HCT116 (cell line): ENCODE measurements around the gene GPHA2. TPM values are rescaled to one million over a fixed set of nuclear protein-coding genes. Genes with fewer than 3 reads are reported as not detected.

ENCODE experiments used
- ATAC-seq: fragments of 200-7000 bp; cut with Tn5 transposase; 2 replicates; pipeline ENCODE4 v1.9.1; 2020; ENCODE audit warnings: mild to moderate bottlenecking, moderate library complexity
- BruUV-seq: library from RNA; stranded (reverse); fragments of 400-500 nt; replicated peaks from 2 replicates; lab custom pipeline; 2021; lab: Mats Ljungman, UMichigan
- CTCF ChIA-PET: fragments of 300-600 bp; sonication (Branson Sonifier 250); formaldehyde crosslinking; loops from one replicate; lab custom pipeline; 2021; ENCODE audit warnings: antibody characterized with exemption; lab: Charles Lee
- POLR2A ChIA-PET: fragments of 300-600, 350-600 bp; sonication (Branson Sonifier 250); formaldehyde crosslinking; loops from one replicate; lab custom pipeline; 2021; ENCODE audit warnings: antibody characterized with exemption; lab: Charles Lee
- RAD21 ChIA-PET, 2 experiments: fragments of 300-600 bp; sonication (Branson Sonifier 250); formaldehyde crosslinking; loops; one replicate each; lab custom pipeline; 2023; ENCODE audit warnings: low total read pairs in 2 of 2; ENCODE audit not compliant: uncharacterized antibody in 2 of 2, unreplicated experiment in 2 of 2, low non-redundant PET in 1 of 2; lab: Charles Lee
- DNase-seq: peaks from one replicate; pipeline ENCODE4 v3.0.0-alpha.2; 2010; ENCODE audit warnings: low read depth, low spot score
- H2AFZ ChIP-seq: fragments of 200-600 bp; shearing (Covaris generic), sonication (generic); 2 replicates; pipeline ENCODE4 v1.6.1; 2017; ENCODE audit warnings: low read depth, mixed run types, mixed read lengths, antibody characterized with exemption, low read length; ENCODE audit not compliant: poor library complexity, severe bottlenecking
- H3K27ac ChIP-seq: 2 replicates; pipeline ENCODE4 v1.5.1; 2012; ENCODE audit warnings: low read depth, low read length
- H3K27me3 ChIP-seq: fragments of 200-600 bp; sonication (generic); 2 replicates; pipeline ENCODE4 v1.6.1; 2016; ENCODE audit warnings: mixed run types, low read length, mixed read lengths; ENCODE audit not compliant: insufficient read depth
- H3K36me3 ChIP-seq, 2 experiments: fragments of 200-500 bp in 1 of 2; fragments of 200-600 bp in 1 of 2; sonication (Bioruptor generic) in 1 of 2; sonication (generic) in 1 of 2; 2 replicates each; pipeline versions ENCODE4 v1.5.1 to v1.6.1; 2014 to 2016; ENCODE audit warnings: low read length in 2 of 2, inconsistent platforms in 1 of 2, mixed read lengths in 1 of 2, mixed run types in 1 of 2; ENCODE audit not compliant: insufficient read depth in 2 of 2, control insufficient read depth in 1 of 2
- H3K4me1 ChIP-seq, 2 experiments: fragments of 200-600 bp in 1 of 2; sonication (generic) in 1 of 2; 2 replicates each; pipeline versions ENCODE4 v1.5.1 to v1.6.1; 2012 to 2017; ENCODE audit warnings: low read length in 2 of 2, inconsistent platforms in 1 of 2, mild to moderate bottlenecking in 1 of 2, mixed read lengths in 1 of 2, mixed run types in 1 of 2, moderate library complexity in 1 of 2; ENCODE audit not compliant: insufficient read depth in 2 of 2, control insufficient read depth in 1 of 2
- H3K4me2 ChIP-seq: fragments of 200-600 bp; sonication (generic); 2 replicates; pipeline ENCODE4 v1.6.1; 2017; ENCODE audit warnings: mixed run types, low read length, mixed read lengths
- H3K4me3 ChIP-seq, 2 experiments: fragments of 200-600 bp in 1 of 2; sonication (generic) in 1 of 2; replicated peaks in 1 of 2; 2 replicates each; pipeline ENCODE4 v1.5.1; 2011 to 2016; ENCODE audit warnings: low read length in 2 of 2, control low read depth in 1 of 2, low read depth in 1 of 2, mild to moderate bottlenecking in 1 of 2, mixed read lengths in 1 of 2, mixed run types in 1 of 2
- H3K79me2 ChIP-seq: fragments of 200-600 bp; sonication (generic); 2 replicates; pipeline ENCODE4 v1.6.1; 2017; ENCODE audit warnings: mild to moderate bottlenecking, mixed run types, low read length, moderate library complexity, mixed read lengths; ENCODE audit not compliant: insufficient read depth
- H3K9ac ChIP-seq: fragments of 200-600 bp; sonication (generic); 2 replicates; pipeline ENCODE4 v1.6.1; 2016; ENCODE audit warnings: low read length, mixed read lengths
- H3K9me2 ChIP-seq: fragments of 200-600 bp; sonication (generic), shearing (Covaris generic); 2 replicates; pipeline ENCODE4 v1.6.1; 2017; ENCODE audit warnings: mixed run types, mild to moderate bottlenecking, moderate library complexity; ENCODE audit not compliant: insufficient read depth
- H3K9me3 ChIP-seq, 2 experiments: fragments of 200-500 bp in 1 of 2; fragments of 200-600 bp in 1 of 2; sonication (Bioruptor generic) in 1 of 2; sonication (generic) in 1 of 2; 2 replicates each; pipeline ENCODE4 v1.6.1; 2014 to 2017; ENCODE audit warnings: low read length in 2 of 2, mixed read lengths in 2 of 2, inconsistent platforms in 1 of 2, low read depth in 1 of 2, mild to moderate bottlenecking in 1 of 2, mixed run types in 1 of 2, moderate library complexity in 1 of 2; ENCODE audit not compliant: control insufficient read depth in 1 of 2, insufficient read depth in 1 of 2
- H4K20me1 ChIP-seq: fragments of 200-600 bp; sonication (generic), shearing (Covaris generic); 2 replicates; pipeline ENCODE4 v1.6.1; 2017; ENCODE audit warnings: mixed run types, mild to moderate bottlenecking, moderate library complexity; ENCODE audit not compliant: insufficient read depth
- CBX3 ChIP-seq: IDR thresholded peaks from 2 replicates; pipeline ENCODE4 v1.6.1; 2012; ENCODE audit warnings: low read depth
- CEBPB ChIP-seq: IDR thresholded peaks from 2 replicates; pipeline ENCODE4 v1.6.1; 2012; ENCODE audit warnings: low read depth
- EGR1 ChIP-seq: IDR thresholded peaks from 2 replicates; pipeline ENCODE4 v1.6.1; 2012; ENCODE audit warnings: low read depth
- ELF1 ChIP-seq: IDR thresholded peaks from 2 replicates; pipeline ENCODE4 v1.6.1; 2012; ENCODE audit warnings: low read depth, borderline replicate concordance
- EZH2 ChIP-seq: fragments of 200-600 bp; sonication (generic); IDR thresholded peaks from 2 replicates; pipeline ENCODE4 v1.6.1; 2017; ENCODE audit warnings: antibody characterized with exemption, mixed run types
- EZH2phosphoT487 ChIP-seq: fragments of 200-600 bp; IDR thresholded peaks from 2 replicates; pipeline ENCODE4 v1.6.1; 2018; ENCODE audit warnings: antibody characterized with exemption, borderline replicate concordance
- JUND ChIP-seq: IDR thresholded peaks from 2 replicates; pipeline ENCODE4 v1.6.1; 2012
- POLR2AphosphoS5 ChIP-seq: IDR thresholded peaks from 2 replicates; pipeline ENCODE4 v1.6.1; 2011; ENCODE audit warnings: mild to moderate bottlenecking, low read depth, low read length, moderate library complexity
- SP1 ChIP-seq: IDR thresholded peaks from 2 replicates; pipeline ENCODE4 v1.6.1; 2012; ENCODE audit warnings: low read depth
- SRF ChIP-seq: IDR thresholded peaks from 2 replicates; pipeline ENCODE4 v1.6.1; 2012; ENCODE audit warnings: low read depth
- TCF7L2 ChIP-seq: IDR thresholded peaks from 2 replicates; pipeline ENCODE4 v1.7.0; 2011; ENCODE audit warnings: borderline replicate concordance, inconsistent platforms; ENCODE audit not compliant: insufficient read depth, insufficient read length; ENCODE audit errors: extremely low read depth
- YY1 ChIP-seq: IDR thresholded peaks from 2 replicates; pipeline ENCODE4 v1.6.1; 2011; ENCODE audit warnings: low read length, low read depth, moderate library complexity, mild to moderate bottlenecking; ENCODE audit not compliant: insufficient replicate concordance; ENCODE audit errors: extremely low read depth
- ZFX ChIP-seq: fragments of 450-650 bp; IDR thresholded peaks from 2 replicates; pipeline ENCODE4 v1.6.1; 2017
- ZNF274 ChIP-seq: fragments of 200-500 bp; sonication (Bioruptor generic); IDR thresholded peaks from 2 replicates; pipeline ENCODE4 v1.6.1; 2014; ENCODE audit warnings: mild to moderate bottlenecking, low read depth, low read length, inconsistent platforms
- intact Hi-C: fragments of 100-400 bp; cut with micrococcal nuclease; formaldehyde crosslinking; loops from 2 replicates; pipeline ENCODE4 v1.10.0; 2022
- total RNA-seq: library from RNA; stranded (reverse); gene quantifications from one replicate; pipeline ENCODE4 v1.2.1, GENCODE V29; 2021; ENCODE audit not compliant: unreplicated experiment
- TF ChIP-seq, protein P1 (sequence below): IDR thresholded peaks from 2 replicates; pipeline ENCODE4 v1.6.1; 2012; ENCODE audit warnings: low read depth
- TF ChIP-seq, protein P2 (sequence below): IDR thresholded peaks from 2 replicates; pipeline ENCODE4 v1.6.1; 2011; ENCODE audit warnings: mild to moderate bottlenecking, low read length, moderate library complexity; ENCODE audit not compliant: insufficient replicate concordance; ENCODE audit errors: extremely low read depth
- TF ChIP-seq, protein P3 (sequence below): IDR thresholded peaks from 2 replicates; pipeline ENCODE4 v1.6.1; 2012
- TF ChIP-seq, protein P4 (sequence below), 3 experiments: fragments of 200-600 bp in 1 of 3; sonication (generic) in 1 of 3; IDR thresholded peaks in 2 of 3; conservative IDR thresholded peaks in 1 of 3; 2 replicates each; pipeline ENCODE4 v1.5.1; 2012 to 2017; ENCODE audit warnings: low read depth in 2 of 3, low read length in 2 of 3, antibody characterized with exemption in 1 of 3, borderline replicate concordance in 1 of 3, control low read depth in 1 of 3, mild to moderate bottlenecking in 1 of 3, mixed read lengths in 1 of 3, mixed run types in 1 of 3, moderate library complexity in 1 of 3; ENCODE audit not compliant: insufficient read depth in 1 of 3

Gene GPHA2
- total RNA-seq, 1 experiment from 2014 or later = not detected

DNA sequence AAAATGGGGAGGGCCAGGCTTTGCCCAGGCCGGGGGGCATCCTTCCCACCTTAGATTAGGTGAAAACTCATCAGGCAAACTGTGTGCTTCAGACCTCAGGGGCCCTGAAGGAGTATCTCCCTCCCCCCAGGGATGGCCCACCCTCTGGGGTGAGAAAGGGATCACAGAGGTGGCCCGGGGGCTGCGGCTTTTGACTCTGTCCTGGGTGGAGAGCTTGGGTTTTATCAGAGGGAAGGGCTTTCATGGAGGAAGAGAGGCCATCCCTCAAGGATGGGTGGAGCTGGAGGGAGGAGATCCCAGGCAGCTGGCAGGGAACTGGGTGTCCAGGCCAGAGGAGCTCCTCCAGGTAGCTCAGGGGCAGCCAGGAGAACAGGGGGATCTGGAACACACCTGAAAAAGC, 14.3 kb downstream of the GPHA2 start:
- H3K4me3 ChIP-seq = no peak overlapping the region
- ATAC-seq = no peak
- RAD21 ChIA-PET = no interaction called here
- no peaks in the 10 kb centered on the region for H3K9me2 ChIP-seq
- no peak overlapping the region for H2AFZ ChIP-seq
- CTCF ChIA-PET = no interaction called here
- intact Hi-C loops = no loop called here
- TF ChIP-seq ELF1 (no peak), EZH2 (no peak), SRF (no peak), YY1 (no peak), TCF7L2 (no peak), SP1 (no peak), EGR1 (no peak), CBX3 (no peak), ZNF274 (no peak), ZFX (no peak), POLR2AphosphoS5 (no peak), EZH2phosphoT487 (no peak), CEBPB (no peak), JUND (no peak)
- TF ChIP-seq, protein P1, sequence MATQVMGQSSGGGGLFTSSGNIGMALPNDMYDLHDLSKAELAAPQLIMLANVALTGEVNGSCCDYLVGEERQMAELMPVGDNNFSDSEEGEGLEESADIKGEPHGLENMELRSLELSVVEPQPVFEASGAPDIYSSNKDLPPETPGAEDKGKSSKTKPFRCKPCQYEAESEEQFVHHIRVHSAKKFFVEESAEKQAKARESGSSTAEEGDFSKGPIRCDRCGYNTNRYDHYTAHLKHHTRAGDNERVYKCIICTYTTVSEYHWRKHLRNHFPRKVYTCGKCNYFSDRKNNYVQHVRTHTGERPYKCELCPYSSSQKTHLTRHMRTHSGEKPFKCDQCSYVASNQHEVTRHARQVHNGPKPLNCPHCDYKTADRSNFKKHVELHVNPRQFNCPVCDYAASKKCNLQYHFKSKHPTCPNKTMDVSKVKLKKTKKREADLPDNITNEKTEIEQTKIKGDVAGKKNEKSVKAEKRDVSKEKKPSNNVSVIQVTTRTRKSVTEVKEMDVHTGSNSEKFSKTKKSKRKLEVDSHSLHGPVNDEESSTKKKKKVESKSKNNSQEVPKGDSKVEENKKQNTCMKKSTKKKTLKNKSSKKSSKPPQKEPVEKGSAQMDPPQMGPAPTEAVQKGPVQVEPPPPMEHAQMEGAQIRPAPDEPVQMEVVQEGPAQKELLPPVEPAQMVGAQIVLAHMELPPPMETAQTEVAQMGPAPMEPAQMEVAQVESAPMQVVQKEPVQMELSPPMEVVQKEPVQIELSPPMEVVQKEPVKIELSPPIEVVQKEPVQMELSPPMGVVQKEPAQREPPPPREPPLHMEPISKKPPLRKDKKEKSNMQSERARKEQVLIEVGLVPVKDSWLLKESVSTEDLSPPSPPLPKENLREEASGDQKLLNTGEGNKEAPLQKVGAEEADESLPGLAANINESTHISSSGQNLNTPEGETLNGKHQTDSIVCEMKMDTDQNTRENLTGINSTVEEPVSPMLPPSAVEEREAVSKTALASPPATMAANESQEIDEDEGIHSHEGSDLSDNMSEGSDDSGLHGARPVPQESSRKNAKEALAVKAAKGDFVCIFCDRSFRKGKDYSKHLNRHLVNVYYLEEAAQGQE = no peak
- TF ChIP-seq, protein P2, sequence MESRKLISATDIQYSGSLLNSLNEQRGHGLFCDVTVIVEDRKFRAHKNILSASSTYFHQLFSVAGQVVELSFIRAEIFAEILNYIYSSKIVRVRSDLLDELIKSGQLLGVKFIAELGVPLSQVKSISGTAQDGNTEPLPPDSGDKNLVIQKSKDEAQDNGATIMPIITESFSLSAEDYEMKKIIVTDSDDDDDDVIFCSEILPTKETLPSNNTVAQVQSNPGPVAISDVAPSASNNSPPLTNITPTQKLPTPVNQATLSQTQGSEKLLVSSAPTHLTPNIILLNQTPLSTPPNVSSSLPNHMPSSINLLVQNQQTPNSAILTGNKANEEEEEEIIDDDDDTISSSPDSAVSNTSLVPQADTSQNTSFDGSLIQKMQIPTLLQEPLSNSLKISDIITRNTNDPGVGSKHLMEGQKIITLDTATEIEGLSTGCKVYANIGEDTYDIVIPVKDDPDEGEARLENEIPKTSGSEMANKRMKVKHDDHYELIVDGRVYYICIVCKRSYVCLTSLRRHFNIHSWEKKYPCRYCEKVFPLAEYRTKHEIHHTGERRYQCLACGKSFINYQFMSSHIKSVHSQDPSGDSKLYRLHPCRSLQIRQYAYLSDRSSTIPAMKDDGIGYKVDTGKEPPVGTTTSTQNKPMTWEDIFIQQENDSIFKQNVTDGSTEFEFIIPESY = no peak
- TF ChIP-seq, protein P3, sequence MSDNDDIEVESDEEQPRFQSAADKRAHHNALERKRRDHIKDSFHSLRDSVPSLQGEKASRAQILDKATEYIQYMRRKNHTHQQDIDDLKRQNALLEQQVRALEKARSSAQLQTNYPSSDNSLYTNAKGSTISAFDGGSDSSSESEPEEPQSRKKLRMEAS = no peak
- TF ChIP-seq, protein P4, sequence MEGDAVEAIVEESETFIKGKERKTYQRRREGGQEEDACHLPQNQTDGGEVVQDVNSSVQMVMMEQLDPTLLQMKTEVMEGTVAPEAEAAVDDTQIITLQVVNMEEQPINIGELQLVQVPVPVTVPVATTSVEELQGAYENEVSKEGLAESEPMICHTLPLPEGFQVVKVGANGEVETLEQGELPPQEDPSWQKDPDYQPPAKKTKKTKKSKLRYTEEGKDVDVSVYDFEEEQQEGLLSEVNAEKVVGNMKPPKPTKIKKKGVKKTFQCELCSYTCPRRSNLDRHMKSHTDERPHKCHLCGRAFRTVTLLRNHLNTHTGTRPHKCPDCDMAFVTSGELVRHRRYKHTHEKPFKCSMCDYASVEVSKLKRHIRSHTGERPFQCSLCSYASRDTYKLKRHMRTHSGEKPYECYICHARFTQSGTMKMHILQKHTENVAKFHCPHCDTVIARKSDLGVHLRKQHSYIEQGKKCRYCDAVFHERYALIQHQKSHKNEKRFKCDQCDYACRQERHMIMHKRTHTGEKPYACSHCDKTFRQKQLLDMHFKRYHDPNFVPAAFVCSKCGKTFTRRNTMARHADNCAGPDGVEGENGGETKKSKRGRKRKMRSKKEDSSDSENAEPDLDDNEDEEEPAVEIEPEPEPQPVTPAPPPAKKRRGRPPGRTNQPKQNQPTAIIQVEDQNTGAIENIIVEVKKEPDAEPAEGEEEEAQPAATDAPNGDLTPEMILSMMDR (IDR thresholded peaks at IDR 0.05 in 2 of 3, conservative IDR thresholded peaks at IDR 0.05 in 1 of 3; ENCODE audit: borderline replicate concordance in 1 of 3, insufficient read depth in 1 of 3, low read depth in 2 of 3, low read length in 2 of 3) = no peak
- no peak overlapping the region for H3K4me2 ChIP-seq
- H3K9me3 ChIP-seq = no peaks in the 10 kb centered on the region
- H3K79me2 ChIP-seq = peaks cover 5% of the 10 kb centered on the region; the same call in 1 of the 2 replicates
- POLR2A ChIA-PET = no interaction called here
- no peaks in the 10 kb centered on the region for H3K27me3 ChIP-seq
- no peaks in the 10 kb centered on the region for H4K20me1 ChIP-seq
- no peak overlapping the region for H3K27ac ChIP-seq
- H3K9ac ChIP-seq = no peak overlapping the region
- DNase-seq = no peak
- H3K36me3 ChIP-seq = no peaks in the 10 kb centered on the region
- peaks cover 16 to 38% of the 10 kb centered on the region in 2 experiments for H3K4me1 ChIP-seq
- BruUV-seq = no TSS peak
